ENCODE data around the gene GRIK3.

Gene GRIK3

DNA sequence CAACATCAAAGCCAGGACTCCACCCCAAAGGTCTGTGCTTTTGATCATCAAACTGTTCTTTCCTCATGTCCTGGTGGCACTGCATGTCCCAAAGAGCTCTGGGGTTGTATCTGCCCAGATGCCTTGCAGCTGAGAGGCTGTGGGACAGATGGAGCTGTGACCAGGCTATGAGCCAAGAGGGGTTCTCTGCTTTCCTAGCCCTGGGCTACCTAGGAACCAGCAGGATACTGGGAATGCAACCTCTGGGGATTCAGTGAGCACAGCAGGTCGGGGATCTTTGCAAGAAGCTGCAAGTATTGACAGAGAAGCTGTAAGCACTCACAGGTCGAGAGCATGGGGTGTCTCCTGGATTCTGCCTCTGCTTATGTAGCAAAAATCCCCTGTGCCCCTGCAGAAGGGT is 186.6 kb downstream of the GRIK3 start:
- DNase-seq: no peak

DNA sequence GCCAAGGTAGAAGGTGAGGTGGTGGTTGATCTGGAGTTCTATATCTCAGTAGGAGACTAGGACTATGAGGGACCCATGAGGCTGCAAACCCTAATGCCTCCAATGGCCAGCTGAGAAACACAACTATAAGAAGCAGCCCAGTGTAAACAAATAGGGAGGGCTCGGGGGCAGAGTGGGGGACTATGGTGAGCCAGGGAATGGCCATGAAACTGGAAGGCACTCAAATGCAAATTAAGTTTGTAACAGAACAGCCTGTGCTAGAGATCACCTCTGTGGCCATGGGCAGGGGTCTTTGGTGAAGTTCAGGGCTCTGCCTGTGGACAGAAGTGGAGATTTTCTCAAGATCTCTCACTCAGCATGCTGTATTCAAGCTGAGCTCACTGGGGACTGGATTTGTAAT is 187.1 kb downstream of the GRIK3 start:
- no peak for DNase-seq

DNA sequence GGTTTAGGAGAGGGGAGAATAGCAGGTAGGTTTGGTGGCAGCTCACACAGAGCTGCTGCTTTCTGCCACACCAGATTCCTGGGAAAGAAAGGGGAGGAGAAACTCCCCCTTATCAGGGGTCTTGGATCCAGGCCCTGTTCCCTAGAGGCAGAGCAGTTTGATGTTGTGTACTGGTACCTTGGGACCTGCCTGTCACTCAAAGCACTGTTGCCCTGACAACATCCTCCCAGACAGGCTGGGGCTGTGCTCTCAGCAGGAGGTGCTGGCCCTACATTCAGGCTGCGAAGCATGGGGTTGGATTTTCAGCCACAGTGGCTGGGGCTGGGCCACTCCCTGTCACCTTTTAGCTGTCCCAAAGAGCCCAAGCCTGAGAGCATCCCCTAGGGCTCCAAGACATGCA is 188.0 kb downstream of the GRIK3 start:
- DNase-seq: no peak

DNA sequence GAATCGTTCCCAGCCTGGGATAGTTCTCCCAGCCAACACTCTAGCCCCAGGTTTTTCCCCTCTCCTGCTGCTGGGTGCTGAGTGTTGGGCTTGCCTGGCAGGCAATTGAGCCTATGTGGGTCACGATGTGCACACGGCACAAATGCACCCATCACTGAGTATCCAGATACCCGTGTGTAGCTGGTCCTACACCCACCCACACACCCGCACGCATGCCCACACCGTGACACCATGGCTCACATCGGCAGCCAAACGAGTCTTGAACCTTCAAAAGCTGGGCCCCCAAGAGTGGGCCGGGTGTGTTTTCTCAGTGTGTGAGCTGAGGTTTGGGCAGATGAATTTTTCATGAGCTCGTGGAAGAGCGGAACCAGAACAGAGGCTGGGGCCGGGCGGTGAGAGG is 188.5 kb downstream of the GRIK3 start:
- DNase-seq: no peak

DNA sequence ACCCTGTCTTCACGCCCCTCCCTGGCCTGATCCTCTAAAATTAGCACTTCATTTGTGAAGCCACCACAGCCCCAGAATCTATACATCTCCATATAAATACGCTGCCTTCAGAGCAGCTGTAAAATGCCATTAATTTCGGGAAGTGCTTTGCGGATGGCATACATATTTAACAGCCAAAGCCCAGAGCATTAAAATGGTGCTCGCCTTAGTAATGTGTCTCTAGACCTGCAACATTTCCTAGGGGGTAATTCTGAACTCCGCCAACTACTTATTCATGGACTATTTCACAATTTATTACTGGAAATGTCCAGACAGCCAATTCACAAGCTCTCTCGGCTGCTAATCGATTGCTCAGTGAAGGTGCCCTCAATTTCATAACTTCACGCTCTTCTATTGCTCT is 189.4 kb downstream of the GRIK3 start:
- no peak for DNase-seq

DNA sequence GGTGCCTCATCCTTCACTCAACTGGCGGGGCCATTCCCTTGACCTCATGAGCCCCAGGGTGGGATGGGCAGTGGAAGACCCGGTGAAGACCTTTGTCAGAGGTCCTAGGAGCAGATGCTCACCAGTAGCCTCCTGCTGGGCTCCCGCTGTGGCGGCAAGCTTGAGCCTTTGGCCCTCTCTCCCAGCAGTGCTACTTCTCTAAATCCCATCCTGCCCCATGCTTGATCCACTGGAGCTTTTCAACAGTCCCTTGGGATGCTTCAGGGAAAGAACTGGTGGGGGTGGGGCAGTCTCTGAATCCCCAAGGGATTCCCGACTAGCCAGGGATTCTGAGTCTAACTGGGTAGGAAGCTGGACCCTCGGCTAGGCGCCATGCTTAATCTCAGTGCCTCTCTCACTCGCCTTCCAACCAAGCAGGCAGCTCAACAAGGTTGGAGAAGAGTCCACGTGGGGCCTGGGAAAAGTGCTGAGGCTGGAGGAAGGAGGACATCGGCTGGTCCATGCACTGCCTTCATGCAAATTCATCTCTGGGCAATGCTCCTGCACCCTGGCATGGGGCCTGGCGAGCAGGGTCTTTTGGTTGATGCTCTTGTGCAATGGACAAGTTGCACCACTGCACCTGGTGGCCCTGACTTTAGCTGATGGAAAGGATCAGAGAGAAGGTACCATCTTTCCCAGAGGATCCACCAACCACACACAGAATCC is 190.3 kb downstream of the GRIK3 start:
- DNase-seq: no peak

DNA sequence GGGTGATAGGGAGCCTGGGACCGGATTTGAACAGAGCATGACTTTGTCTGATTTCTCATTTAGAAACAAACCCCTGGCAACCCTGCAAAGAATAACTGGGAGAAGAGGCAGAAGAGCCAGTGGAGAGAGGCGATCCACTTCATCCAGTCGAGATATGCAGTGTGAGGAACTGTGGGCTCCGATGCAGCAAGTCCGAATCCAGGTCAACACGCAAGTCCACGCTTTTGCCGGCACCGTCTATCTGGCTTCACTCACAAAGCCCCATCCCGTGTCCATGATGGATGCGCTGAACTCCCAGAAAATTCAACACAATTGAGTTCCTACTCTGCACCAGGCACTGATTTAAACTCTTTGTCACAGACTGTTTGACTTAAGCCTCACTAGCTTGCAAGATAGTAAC is 191.3 kb downstream of the GRIK3 start:
- no peak for DNase-seq

DNA sequence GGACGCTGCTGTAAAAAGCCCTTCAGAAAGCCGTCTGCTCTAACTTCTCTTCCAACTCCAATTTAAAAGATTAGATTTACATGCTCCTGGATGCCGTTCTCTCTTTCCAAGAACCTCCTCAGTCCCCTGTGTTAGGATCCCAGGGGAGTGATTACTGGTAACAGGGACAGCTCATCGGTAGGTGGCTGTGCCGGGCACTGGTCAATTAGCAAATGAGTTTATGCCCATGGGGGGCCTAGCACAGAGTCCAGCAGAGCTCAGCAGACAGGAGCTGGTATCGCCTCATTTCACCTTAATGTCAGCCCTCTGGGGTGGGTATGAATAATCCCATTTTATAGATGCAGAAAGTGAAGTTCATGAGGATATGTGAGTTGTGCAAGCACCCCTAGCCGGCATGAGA is 191.9 kb downstream of the GRIK3 start:
- no peak for DNase-seq

DNA sequence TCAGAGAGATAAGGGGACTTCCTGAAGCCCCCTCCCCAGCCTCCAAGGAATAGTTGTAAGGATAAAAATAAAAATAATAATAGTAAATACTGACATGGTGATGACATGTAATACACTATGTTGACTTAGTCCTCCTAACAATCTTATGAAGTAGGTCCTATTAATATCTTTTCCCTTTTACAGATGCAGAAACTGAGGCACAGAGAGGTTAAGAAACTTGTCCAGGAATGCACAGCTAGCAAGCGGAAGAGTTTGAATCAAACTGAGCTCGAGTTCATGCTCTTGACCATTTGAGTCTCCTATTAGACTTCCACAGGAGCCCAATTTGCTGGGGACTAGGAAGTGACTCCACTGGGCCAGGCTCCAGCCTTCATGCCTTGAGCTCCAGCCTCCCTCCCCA is 194.8 kb downstream of the GRIK3 start:
- DNase-seq: no peak

DNA sequence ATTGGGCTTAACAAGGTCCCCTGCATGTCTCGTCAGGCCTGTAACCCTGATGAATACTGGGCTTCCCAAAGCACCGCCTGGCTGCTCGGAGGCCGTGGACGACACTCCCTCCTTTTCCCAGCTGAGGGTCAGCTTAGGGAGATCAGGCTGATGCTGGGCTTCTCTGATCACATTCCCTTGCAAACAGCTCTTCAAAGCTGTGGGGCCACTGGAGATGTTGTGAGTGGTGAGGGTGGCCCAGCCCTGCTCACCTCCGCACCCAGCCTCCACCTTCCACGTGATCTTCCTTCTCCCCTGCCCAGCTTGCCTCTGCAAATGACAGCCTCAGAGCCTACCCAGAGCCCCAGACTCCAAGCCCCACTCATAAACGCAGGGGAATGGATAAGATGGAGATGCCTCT is 195.4 kb downstream of the GRIK3 start:
- no peak for DNase-seq

DNA sequence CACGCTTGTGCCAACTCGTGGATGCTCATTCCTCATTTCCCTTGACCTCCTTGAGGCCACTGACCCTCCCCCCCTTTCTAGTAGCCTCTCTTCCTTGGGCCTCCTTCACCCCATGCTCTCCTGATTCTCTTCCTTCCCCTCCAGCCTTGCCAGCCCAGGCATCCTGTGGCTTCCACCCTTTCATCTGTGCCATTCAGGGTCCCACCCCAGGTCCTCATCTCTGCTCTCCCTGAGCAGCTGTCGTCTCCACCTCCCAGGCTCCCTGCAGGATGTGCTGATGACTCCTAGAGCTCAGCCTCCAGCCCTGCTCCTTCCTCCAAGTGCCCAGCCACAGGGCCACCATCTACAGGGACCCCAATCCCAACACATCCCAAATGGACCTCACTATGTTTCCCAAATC is 197.4 kb downstream of the GRIK3 start:
- DNase-seq: no peak

DNA sequence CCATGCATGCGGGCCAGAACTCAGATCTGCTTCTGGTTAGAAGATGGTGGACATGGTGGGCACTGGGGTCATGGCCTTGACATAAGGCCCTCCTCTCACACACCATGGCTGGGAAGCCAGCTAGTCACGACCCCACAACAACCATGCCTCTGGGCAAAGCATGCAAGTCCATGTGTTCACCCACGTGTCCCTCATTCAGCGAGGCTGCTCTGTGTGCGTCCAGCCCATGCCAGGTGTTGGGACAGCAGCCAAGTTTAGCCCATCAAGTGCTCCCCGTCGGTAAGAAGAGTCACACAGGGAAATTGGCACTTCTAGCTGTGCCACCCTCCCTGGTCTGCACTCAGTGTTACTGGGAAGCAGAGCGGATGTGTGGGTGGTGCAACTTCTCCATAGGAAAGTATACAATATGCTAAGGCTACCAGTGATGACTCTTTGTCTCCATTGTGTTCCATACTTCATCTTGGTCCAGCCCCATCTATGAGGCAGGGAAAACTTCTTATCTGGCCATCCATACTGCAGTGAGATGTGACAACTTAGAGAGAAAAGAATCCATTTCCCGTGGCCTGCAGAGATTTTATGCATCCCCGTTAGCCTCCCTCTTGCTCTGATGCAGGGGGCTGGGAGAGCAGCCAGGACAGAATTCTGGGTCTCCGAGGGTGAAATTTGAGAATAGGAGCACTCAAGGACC is 198.0 kb downstream of the GRIK3 start:
- DNase-seq: no peak

DNA sequence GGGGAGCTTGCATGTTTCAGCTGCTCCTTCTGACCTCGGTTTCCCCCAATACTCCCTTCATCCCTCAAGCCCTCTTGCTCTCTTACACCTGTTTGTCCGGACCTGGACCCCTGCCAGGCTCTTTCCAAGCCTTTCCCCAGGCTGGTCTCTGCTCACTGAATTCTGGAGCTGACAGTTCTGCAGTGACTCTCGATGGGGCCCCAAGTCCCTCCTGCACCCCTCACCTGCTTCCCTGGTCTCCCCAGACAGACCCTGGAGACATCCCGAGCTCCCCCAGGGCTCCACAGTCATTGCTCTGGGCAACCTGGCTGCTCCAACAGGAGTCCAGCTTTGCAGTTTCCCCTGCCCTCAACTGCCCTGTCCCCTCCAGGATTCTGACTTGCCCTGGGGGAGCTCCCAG is 198.6 kb downstream of the GRIK3 start:
- DNase-seq: no peak

DNA sequence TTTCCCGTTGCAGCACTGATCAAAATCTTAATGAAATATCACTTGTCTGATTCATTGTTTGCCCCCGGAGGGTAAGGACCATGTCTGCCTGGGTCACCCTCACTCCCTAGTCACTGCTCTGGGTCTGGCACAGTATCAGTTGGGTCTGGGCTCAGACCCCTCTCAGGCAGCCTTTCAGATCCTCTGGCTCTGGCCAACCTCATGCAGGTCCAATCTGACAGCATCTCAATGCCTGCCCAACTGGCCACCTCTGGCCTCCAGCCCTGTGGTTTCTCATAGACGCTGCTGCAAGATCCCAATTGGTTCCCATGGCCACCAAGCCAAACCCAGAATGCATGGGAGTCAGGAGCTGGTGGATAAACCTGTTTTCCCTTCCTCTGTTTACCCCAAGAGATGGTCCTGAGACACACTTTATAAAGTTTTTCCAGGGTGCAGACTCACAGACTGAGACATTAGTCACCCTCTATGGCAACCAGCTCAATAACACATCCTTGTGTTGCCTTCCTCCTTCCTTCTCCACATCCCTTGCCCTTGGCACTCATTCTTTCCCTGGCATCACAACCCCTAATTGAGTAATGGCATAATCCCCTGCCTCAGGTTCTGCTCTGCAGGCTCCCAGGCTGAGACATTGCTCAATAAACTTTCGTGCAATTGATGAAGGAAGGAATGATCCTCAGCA is 199.2 kb downstream of the GRIK3 start:
- DNase-seq: no peak

DNA sequence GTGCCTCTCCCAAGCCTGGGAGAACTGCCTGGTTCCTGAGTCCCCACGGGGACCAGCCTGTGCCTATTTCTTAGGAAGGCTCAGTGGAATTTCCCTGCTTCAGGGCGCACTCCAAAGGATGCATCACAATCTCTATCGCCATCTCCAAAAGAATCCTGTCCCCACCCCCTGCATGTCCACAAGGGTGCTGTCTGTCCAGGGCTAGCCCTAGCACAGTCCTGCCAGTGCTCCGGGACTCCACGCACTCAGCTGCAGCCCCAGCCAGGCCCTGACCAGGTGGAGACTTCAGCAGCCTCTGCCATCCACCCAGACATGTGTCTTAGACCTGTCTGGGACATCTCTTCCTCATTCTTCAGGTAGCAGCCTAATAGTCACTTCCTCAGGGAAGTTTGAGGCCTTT is 199.7 kb downstream of the GRIK3 start:
- DNase-seq: no peak

DNA sequence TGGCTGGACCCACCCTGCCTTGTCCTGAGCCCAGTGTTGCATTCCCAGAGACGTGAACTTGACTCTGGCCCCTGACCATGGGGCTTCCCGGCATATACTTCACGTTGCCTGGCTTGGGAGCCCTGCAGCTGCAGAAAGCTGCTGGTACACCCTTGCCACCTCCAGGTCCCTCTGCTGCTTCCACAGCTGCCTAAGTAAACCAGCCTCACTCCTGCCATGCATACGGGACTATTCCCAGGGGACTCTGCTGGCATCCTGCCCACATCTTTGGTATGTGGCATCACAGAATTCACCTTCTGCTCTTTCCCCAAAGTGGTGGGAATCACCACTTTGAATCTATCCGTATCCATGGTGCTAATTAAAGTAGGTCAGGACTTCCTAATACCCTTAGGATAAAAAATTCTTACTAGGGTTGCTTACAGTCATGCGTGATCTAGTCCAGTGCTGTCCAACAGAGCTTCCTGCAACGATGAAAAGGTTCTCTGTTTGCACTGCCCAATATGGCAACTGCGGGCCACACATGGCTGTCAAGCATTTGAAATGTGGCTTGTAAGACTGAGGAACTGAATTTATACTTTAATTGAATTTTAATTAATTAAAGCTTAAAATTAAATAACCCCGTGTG is 203.0 kb downstream of the GRIK3 start:
- no peak for DNase-seq

DNA sequence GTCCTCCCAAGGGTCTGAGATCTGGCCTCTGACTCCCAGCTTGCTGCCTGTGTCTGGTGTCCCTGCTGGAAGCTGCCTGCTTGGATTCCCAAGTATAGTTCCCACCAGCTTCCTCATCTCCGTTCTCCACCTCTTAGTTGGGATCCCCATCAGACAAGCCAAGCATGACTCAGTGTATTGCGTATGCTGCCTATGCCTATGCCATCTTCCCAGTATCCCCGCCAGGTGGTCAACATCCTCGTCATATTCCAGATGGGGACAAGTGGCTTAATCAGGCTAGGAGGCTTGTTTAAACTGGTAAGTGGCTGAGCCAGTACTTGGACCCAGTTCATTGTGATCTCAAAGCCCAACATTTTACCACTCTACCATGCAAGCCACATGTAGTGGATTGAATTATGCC is 204.4 kb downstream of the GRIK3 start:
- DNase-seq: no peak

DNA sequence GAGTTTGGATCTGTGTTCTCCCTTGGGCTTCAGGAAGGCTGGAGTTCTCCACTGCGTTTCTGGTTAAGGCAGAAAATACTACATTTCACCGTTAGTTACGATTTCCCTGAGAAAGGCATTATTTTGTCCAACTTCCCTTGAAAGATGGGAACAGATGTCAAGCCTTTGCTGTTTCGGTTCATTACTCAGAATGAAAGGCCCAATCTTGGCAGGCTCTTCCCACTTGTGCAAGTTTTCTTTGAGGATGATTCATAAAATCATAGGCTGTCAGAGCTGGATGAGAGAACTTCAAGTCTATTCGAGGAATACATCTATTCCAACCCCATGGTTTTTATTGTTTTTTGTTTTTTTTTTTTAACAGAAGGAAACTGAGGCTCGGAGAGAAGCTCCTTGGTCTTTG is 205.2 kb downstream of the GRIK3 start:
- DNase-seq: no peak

DNA sequence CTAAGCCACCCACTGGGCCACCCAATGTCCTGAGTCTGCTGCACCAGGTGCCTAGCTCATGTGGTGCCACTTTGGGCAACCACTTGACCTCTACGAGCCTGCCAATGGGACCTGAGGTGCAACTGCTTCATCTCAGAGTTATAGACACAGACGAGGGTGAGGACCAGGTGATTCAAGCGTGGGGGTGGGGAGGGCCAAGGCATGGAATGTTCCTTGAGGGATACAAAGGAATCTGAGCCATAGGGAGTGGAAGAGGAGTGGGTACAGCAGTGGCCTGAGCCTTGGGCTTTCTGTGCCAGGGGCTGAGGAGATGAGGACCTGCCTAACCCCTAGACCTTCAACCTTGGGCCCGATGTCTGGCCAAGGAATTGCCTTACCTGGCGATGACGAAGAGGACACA is 209.1 kb downstream of the GRIK3 start:
- no peak for DNase-seq

DNA sequence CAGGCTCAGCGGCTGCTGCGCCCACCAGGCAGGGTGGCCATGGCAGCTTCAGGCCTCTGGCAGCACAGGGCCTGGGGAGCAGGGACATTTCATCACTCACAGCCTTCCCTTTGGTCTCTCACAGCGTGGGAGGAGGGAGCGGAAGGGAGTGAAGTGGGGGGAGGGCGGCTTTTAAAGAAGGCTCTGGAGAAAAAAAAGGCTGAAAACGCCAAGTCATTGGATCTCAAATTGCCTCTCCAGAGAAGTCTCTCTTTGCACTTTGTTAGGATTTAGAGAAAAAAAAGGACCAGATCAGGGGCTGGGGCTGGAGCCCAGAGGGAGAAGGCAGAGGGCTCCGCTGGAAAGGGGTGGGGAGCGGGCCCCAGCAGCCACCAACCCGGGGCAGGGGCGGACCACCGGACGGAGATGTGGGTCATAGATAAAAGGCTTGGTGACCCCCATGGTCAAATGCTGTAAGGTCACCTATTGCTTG is 209.9 kb downstream of the GRIK3 start:
- DNase-seq: no peak

DNA sequence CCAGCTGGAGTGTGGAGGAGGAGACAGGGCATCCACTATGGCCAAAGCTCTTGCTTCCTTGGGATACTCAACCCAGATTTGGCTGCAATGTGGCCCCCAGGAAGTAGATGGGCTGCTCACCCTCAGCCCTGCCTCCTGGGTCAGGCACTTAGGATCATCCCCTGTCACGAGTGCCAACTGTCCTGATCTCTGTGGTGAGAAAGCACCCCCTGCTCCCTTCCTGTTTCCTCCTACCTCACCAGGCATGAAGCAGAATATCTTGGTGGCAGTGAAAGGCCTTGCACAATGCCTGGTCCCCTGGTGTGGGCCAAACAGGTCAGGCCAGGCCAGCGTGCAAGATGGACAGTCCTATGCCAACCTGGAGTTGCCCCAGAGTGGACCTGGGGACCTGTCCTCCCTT is 211.7 kb downstream of the GRIK3 start:
- no peak for DNase-seq

DNA sequence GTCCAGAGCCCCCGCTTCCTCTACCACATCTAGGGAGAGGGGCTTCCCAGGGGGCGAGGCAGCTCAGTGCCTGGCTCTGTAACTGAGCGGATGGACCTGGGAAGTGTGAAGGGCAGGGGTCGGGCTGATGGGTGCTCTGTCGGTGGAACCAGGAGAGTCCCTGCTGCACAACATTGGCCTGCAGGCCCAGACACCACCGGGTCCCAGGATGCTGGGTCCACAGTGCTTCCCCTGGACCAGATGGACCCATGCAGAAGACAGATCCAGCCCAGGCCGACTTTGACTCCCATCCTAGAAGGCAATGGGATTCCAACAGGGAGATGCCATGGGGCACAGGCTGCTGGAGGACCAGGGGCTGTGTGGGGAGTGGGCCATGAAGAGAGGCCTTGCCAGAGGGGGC is 212.9 kb downstream of the GRIK3 start:
- DNase-seq: no peak

DNA sequence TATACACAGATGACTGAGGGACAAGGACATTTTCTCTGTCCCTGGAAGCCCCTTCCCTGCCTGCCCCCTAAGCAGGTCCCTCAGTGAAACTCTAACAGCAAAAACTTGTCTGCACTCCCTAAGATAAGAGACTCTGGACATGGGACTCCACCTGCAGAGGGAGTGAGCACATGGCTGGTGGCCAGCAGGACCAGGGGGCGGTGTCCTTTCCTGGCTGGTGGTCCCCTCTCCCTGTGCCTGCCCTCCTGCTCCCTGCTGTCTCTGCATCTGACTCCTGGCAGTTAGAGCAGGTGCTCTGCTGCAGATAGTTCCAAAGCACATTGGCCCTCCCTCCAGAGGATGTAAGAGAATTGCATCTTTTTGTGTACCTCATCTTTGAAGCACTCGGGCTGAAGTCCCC is 215.5 kb downstream of the GRIK3 start:
- no peak for DNase-seq

DNA sequence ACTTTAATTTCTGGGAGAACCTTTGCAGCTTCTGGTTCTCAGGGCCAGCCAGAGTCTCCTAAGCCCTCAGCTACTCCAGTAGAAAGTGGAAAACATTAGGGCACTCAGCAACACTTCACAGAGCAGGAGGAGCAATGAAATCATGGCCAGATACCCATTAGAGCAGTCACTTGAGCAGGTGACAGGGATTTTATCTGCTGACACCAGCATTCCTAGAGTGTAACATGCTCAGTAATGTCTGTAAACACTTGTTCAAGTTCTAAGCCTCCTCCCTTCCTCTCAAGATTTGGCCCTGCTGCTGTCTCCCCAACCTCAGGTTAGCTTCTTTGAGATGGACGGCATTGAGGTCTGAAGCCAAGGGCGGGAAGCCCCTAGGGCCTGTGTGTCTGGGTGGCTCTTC is 218.0 kb downstream of the GRIK3 start:
- no peak for DNase-seq

Data from T-helper 2 cell (primary cell).